Gastroesophageal sphincter (tissue), 3 donors: ENCODE data around the gene TPRX1.

Source experiments
- CTCF ChIP-seq, 4 experiments: fragments of 200-600 bp in 2 of 4; fragments of 450-650 bp in 2 of 4; sonication (generic) in 1 of 4; IDR thresholded peaks; one replicate each; pipeline ENCODE4 v1.5.1; 2017 to 2019; ENCODE audit warnings: antibody characterized with exemption in 4 of 4, mild to moderate bottlenecking in 2 of 4, moderate library complexity in 2 of 4
- EP300 ChIP-seq: sonication (generic); formaldehyde crosslinking; IDR thresholded peaks from one replicate; pipeline ENCODE4 v1.6.1; 2017; ENCODE audit warnings: antibody characterized with exemption, mild to moderate bottlenecking
- POLR2A ChIP-seq, 2 donors: fragments of 450-650 bp; IDR thresholded peaks; one replicate each; pipeline ENCODE4 v1.6.1; 2017; ENCODE audit warnings: antibody characterized with exemption in 2 of 2, mild to moderate bottlenecking in 2 of 2, moderate library complexity in 1 of 2
- POLR2AphosphoS5 ChIP-seq: sonication (generic); formaldehyde crosslinking; IDR thresholded peaks from one replicate; pipeline ENCODE4 v1.6.1; 2017; ENCODE audit warnings: antibody characterized with exemption

- TF ChIP-seq CTCF (IDR thresholded peaks at IDR 0.05) (no peak), POLR2A (IDR thresholded peaks at IDR 0.05) (no peak), POLR2AphosphoS5 (no peak), EP300 (no peak)
Observed at GRCh38 chr19:47762151-47762550, 42.2 kb downstream of the TPRX1 start.
